Subcutaneous abdominal adipose tissue (tissue), 5 donors: Measurements from ENCODE around the gene OLFML1.
A peak's percentile ranks its signal among the peaks of the same experiment; 100 is the strongest.

Experiments used
- H3K27ac ChIP-seq: one replicate; pipeline ENCODE4 v1.7.0; 2013; ENCODE audit warnings: low read depth, mild to moderate bottlenecking, inconsistent platforms, low read length, moderate library complexity
- H3K27me3 ChIP-seq, 5 donors: one replicate each; pipeline ENCODE4 v1.7.0; 2013; ENCODE audit warnings: low read length in 5 of 5, inconsistent platforms in 1 of 5; ENCODE audit not compliant: control insufficient read depth in 5 of 5, insufficient read depth in 4 of 5
- H3K36me3 ChIP-seq, 5 donors: one replicate each; pipeline ENCODE4 v1.7.0; 2013; ENCODE audit warnings: low read length in 5 of 5; ENCODE audit not compliant: control insufficient read depth in 5 of 5, insufficient read depth in 5 of 5
- H3K4me1 ChIP-seq, 5 donors: one replicate each; pipeline ENCODE4 v1.7.0; 2013; ENCODE audit warnings: low read length in 5 of 5, mild to moderate bottlenecking in 3 of 5, moderate library complexity in 1 of 5; ENCODE audit not compliant: control insufficient read depth in 5 of 5, insufficient read depth in 5 of 5
- H3K4me3 ChIP-seq, 5 donors: one replicate each; pipeline ENCODE4 v1.7.0; 2013; ENCODE audit warnings: low read length in 5 of 5, low read depth in 1 of 5
- H3K9ac ChIP-seq, 5 donors: one replicate each; pipeline ENCODE4 v1.7.0; 2013; ENCODE audit warnings: low read length in 5 of 5, mild to moderate bottlenecking in 4 of 5, moderate library complexity in 3 of 5
- H3K9me3 ChIP-seq, 5 donors: one replicate each; pipeline ENCODE4 v1.7.0; 2013; ENCODE audit warnings: low read length in 5 of 5; ENCODE audit not compliant: control insufficient read depth in 5 of 5
- donor health status: healthy.
- donor health status: healthy.
- donor health status: healthy.
- donor health status: healthy.
- donor health status: healthy.

Gene OLFML1

DNA sequence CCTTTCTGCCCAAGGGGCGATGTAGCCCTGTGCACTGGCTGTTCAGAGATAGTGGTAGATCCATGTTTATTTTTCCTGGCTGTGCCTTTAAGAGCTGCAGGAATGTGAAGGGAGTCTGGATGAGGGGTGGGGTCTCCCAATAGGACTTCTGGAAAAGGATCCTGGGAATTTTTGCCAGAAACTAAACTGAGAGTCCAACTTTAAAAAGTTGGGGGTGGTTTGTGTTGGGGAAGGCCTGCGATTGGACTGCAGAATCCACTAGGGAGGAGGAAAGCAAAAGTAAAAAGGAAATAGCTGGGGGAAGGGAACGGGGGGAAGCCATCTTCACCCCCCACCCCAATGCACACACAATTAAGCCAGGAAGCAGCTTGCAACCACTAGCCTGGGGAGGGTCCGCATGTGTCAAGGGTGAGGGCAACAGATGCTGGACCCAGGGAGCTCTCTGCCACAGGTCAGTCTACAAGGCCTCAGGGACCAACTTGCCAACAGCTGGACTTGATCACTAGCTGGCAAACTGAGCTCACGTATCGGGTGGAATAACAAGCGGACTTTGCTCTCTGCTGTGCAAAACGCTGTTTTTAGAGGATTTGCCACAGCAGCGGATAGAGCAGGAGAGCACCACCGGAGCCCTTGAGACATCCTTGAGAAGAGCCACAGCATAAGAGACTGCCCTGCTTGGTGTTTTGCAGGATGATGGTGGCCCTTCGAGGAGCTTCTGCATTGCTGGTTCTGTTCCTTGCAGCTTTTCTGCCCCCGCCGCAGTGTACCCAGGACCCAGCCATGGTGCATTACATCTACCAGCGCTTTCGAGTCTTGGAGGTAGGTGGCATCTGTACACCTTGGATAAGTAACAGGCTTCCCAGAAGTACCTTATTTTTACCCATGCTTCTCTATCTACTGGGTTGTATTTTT, at the start of gene OLFML1:
Gene OLFML1, plus strand, starts transcription at position 321 of the 912 bp plus-strand sequence. Its CDS starts 370 bp downstream, at position 691.
- Histone ChIP-seq H3K27ac (no peak within 1 kb of the TSS), H3K27me3 (no peaks in the 10 kb centered on the region), H3K9ac (peak within 1 kb of the TSS in 4 of 5 donors; percentile 7 to 57 (median 33)), H3K36me3 (peaks cover 0 to 3% (median 0%) of the 10 kb centered on the region in 5 donors), H3K4me3 (peak within 1 kb of the TSS; percentile 54 to 82 (median 66)), H3K9me3 (no peaks in the 10 kb centered on the region), H3K4me1 (peaks cover 0 to 10% (median 4%) of the 10 kb centered on the region in 5 donors)

DNA sequence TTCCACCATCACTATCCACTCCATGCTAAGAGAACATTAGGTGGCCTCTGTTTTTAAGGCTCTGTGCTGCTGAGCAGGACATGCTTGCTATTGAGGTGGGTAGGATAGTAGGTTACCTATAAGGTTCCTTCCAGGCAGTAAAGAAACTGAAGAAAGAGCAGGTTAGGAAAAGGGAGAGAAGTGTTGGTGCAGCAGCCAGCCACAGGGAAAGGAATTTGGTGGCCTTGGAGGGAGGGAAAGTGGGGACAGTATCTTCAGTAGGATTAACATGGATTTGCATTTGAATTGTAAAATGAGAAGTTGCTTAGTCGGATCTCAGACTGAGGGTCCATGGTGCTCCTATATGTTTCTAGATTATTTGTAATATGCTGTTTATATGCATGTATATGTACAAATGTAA, 49.2 kb upstream of the OLFML1 start:
- Histone ChIP-seq H3K9me3 (no peaks in the 10 kb centered on the region), H3K4me1 (peaks cover 0 to 5% (median 3%) of the 10 kb centered on the region in 5 donors), H3K9ac (no peak overlapping the region), H3K27ac (no peak overlapping the region), H3K4me3 (no peak overlapping the region), H3K36me3 (no peaks in the 10 kb centered on the region), H3K27me3 (no peaks in the 10 kb centered on the region)

DNA sequence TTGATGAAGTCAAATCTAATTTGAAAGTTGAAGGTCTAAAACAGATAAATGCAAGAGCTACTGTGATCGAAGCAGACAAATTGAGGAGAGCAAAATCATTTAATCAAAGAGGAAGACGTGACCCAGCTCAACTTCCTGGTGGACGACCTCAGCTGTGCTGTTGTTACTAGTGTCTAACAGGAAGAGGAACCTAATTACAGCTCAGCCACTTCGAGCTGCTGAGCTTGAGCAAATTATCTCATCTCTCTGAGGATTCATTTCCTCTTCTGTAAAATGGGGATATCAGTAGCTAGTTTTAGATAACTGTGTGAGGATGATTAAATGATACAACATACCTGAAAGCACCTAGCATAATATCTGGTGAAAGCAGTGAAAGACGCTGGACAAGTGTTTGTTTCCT, 48.6 kb upstream of the OLFML1 start:
- Histone ChIP-seq H3K4me3 (no peak overlapping the region), H3K9ac (no peak overlapping the region), H3K4me1 (peaks cover 0 to 5% (median 3%) of the 10 kb centered on the region in 5 donors), H3K9me3 (no peaks in the 10 kb centered on the region), H3K27ac (no peak overlapping the region), H3K27me3 (no peaks in the 10 kb centered on the region), H3K36me3 (no peaks in the 10 kb centered on the region)

DNA sequence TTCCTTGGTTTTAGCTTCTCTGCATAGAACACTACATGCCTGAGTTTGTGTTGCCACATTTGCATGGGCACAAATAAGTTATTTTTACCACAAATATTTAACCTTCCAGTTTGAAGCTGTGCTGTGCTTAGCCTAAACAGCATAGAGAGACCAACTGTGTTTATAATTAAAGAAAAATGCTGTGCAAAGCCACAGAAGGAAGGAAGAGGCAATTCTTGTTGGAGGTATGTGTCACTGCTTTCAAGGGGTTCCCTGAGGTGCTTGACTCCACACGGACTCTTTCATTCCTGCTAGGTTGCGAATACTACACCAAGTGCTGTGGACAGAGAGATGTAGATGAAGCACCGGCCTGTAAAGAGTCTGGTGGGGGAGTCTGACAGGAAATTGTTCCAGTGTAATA, 47.6 kb upstream of the OLFML1 start:
- Histone ChIP-seq H3K4me1 (peaks cover 0 to 5% (median 3%) of the 10 kb centered on the region in 5 donors), H3K9ac (no peak overlapping the region), H3K9me3 (no peaks in the 10 kb centered on the region), H3K27me3 (no peaks in the 10 kb centered on the region), H3K27ac (no peak overlapping the region), H3K4me3 (no peak overlapping the region), H3K36me3 (no peaks in the 10 kb centered on the region)

DNA sequence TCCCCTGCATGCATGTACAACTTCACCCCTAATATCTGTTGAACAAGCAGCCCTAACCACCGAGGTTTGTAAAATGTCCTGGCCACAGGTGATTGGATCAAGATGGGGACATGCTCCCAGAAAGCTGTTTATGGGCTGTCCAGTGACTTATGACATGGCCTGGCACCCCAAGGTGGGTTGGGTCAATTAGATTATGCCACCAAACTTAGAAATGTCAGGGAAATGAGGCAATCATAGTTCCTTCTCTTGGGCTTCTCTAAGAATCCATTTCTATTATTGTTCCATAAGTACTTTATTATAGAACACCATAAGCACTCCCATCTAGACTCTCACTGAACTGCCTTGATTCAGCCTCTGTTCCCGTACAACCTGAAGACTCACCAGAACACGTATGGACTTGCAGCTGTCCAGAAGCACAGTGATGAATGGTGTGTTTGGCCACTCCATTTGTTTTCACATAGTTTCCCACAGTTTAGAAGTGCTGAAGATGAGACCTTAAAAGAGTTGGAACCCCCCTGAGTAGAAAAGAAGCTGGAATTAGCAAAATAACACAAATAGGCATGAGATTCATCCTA, 45.5 kb upstream of the OLFML1 start:
- Histone ChIP-seq H3K4me3 (no peak overlapping the region), H3K9me3 (no peaks in the 10 kb centered on the region), H3K27ac (no peak overlapping the region), H3K4me1 (peaks cover 0 to 5% (median 3%) of the 10 kb centered on the region in 5 donors), H3K9ac (no peak overlapping the region), H3K27me3 (peaks cover 0 to 3% (median 0%) of the 10 kb centered on the region in 5 donors), H3K36me3 (no peaks in the 10 kb centered on the region)

DNA sequence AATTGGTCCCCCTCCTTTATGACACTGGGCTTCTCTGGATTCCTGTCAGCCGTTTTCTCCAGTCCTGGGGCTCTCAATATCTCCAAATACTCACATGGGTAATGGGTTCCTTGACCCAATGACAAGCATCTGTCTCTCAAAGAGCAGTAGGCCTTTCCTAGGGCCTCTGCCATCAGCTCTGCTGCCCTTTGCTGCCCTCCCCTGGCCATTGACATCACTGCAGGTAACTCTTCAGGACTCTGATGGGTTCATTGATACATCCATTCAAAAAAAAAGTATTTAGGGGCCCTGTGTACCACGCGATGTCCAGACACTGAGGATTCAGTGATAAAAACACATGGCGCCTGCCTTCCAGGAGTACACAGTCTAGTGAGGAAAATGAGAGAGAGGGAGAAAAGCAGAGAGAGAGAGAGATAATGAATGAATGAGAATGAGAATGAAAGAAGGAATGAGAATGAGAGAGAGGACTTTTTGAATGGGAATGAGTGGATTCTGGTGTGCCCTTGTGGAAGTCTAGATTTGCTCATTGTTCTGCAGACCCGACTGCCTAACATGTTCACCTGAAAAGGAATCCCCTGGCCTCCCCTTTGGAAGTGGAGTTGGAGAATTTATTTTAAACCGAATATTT, 42.6 kb upstream of the OLFML1 start:
- no peak overlapping the region for H3K9ac ChIP-seq

DNA sequence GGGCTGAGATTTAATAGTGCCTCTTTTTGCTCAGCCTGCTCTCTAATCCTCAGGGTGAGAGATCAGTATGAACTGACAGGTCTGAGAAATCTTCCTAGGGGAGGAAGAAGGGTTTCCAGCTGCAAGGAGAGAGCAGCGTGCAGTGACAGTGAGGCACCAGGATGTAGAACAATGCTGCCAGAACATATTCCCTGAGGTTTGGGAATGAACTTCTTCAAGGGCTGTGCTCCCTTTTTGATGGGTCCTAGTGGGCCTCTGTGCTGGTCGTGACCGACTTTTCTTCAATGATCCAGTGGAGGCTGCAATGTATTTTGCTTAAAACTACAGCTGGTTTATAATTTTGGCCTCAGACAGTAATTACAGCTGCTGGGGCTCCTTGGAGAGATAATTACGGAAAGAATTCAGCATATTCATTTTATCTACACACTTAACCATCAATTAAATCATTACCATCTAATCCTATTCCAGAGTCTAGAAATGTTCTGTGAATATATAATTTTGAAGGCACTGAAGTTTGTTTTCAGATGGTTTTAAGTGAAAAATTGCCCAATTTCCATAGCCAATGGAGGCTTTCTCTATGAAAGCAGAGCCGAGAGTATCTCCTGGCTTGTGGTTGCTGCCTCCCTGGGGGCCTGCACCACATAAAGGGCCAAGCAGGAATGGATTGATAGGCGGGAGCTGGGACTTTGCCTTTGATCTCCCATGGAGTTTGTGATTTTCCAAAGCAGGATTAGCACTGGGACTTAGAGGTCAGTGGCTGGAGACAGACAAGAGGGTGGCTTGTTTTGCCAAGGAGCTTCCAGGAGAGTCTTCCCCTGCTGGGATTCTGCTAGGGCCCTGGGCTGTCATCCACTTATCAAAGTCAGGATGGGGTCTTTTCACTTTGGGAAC, 41.0 kb upstream of the OLFML1 start:
- Histone ChIP-seq H3K4me1 (no peaks in the 10 kb centered on the region), H3K9me3 (no peaks in the 10 kb centered on the region), H3K36me3 (no peaks in the 10 kb centered on the region), H3K27ac (no peak overlapping the region), H3K4me3 (no peak overlapping the region), H3K27me3 (peaks cover 0 to 4% (median 0%) of the 10 kb centered on the region in 5 donors), H3K9ac (no peak overlapping the region)

More for the DNA sequence above, 42.6 kb upstream of the OLFML1 start:
- Histone ChIP-seq H3K36me3 (no peaks in the 10 kb centered on the region), H3K4me1 (no peaks in the 10 kb centered on the region), H3K27me3 (peaks cover 0 to 4% (median 0%) of the 10 kb centered on the region in 5 donors), H3K4me3 (no peak overlapping the region), H3K27ac (no peak overlapping the region), H3K9me3 (no peaks in the 10 kb centered on the region)

DNA sequence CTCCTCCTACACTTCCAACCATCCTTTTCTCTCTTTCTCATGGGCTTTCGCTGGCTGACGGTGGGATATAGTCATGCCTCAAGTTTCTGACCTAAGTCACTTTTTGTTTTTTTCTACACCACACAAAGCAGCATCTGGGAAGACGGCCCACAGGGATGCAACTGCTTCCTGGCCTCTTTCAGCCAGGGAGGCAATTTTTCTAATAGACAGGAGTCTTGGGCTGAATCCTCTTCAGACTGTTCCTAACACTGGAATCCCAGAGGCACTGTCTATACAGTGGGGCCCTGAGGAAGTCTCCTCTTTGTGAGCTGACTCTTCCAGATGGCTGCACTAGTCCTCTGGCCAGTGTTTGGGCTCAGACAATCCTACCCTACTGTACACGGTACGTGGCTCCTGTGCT, 39.7 kb upstream of the OLFML1 start:
- H3K4me1 ChIP-seq, result peaks cover 0 to 6% (median 0%) of the 10 kb centered on the region in 5 donors
- no peaks in the 10 kb centered on the region for H3K36me3 ChIP-seq
- peaks cover 0 to 4% (median 0%) of the 10 kb centered on the region in 5 donors for H3K27me3 ChIP-seq
- H3K27ac ChIP-seq, result no peak overlapping the region
- no peak overlapping the region for H3K9ac ChIP-seq
- no peak overlapping the region for H3K4me3 ChIP-seq
- no peaks in the 10 kb centered on the region for H3K9me3 ChIP-seq

DNA sequence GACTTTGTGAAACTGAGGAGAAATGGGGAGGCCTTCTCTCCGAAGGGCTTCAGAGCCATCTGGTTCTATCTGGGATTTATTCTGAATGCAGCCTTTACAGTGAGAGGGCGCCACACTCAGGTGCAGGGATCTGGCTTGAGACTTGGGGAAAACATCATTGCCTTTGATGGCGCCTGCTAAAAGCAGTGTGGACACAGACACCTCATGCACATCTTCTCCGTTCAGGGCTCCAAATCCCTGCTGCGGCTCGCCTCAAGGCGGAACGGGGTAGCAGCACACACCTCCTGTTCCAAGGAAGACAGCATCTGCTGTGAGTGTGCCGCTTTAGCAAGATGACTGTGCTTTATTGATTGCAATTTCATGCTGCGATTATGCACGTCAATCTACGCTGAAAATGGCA, 37.1 kb upstream of the OLFML1 start:
- Histone ChIP-seq H3K9me3 (no peaks in the 10 kb centered on the region), H3K4me1 (peaks cover 0 to 6% (median 0%) of the 10 kb centered on the region in 5 donors), H3K27ac (no peak overlapping the region), H3K27me3 (peaks cover 0 to 4% (median 0%) of the 10 kb centered on the region in 5 donors), H3K36me3 (no peaks in the 10 kb centered on the region), H3K9ac (no peak overlapping the region), H3K4me3 (no peak overlapping the region)
